AG08396 (cell line): ENCODE results near the gene MAP7D3.
"Not testable (repeated sequence)": the region's sequence is repeated elsewhere in the genome, so short reads cannot be mapped to it uniquely, and the experiment has no call there.

Experiments
- DNase-seq: peaks from one replicate; pipeline ENCODE4 v3.0.0; 2012; ENCODE audit warnings: low spot score, mixed read lengths

The MAP7D3 gene

GRCh38 chrX:136182414-136182813, 68.8 kb downstream of the MAP7D3 start:
- DNase-seq, result no peak

- DNase-seq, result no peak
Observed at GRCh38 chrX:136179133-136179532, 72.1 kb downstream of the MAP7D3 start.

- peak; percentile 49 for DNase-seq
Observed at GRCh38 chrX:136176399-136176825, 74.8 kb downstream of the MAP7D3 start.

- no peak for DNase-seq
Observed at GRCh38 chrX:136171420-136171819, 79.8 kb downstream of the MAP7D3 start.

GRCh38 chrX:136170139-136170800, 80.9 kb downstream of the MAP7D3 start:
- no peak for DNase-seq

GRCh38 chrX:136168929-136169735, 82.1 kb downstream of the MAP7D3 start:
- peak; percentile 79 for DNase-seq

GRCh38 chrX:136167989-136168388, 83.2 kb downstream of the MAP7D3 start:
- DNase-seq, result not testable (repeated sequence)

- no peak for DNase-seq
Observed at GRCh38 chrX:136166221-136166855, 84.9 kb downstream of the MAP7D3 start.

GRCh38 chrX:136165406-136165805, 85.8 kb downstream of the MAP7D3 start:
- DNase-seq, result no peak

- DNase-seq, result no peak
Observed at GRCh38 chrX:136163689-136164088, 87.5 kb downstream of the MAP7D3 start.
